Measurements from ENCODE around the gene NLRP3. TPM values are rescaled to one million over a fixed set of nuclear protein-coding genes. Genes with fewer than 3 reads are reported as not detected.

The NLRP3 gene
- total and polyA plus RNA-seq, 9 of the 15 experiments (the other 6 are each of a cell fraction or from before 2014, with no cell fraction given): not detected

- TF ChIP-seq ZNF511 (CRISPR knock-in tag; IDR thresholded peaks at IDR 0.05) (no peak), SMAD2 (IDR thresholded peaks at IDR 0.05; ENCODE audit: low read depth, low read length) (no peak), MLLT1 (IDR thresholded peaks at IDR 0.05) (no peak), NRF1 (conservative IDR thresholded peaks at IDR 0.05 in 1 of 2, IDR thresholded peaks at IDR 0.05 in 1 of 2) (no peak), DPF2 (IDR thresholded peaks at IDR 0.05) (peak; percentile 61; the same call in 1 of the 2 replicates), ZBTB17 (CRISPR knock-in tag; IDR thresholded peaks at IDR 0.05) (peak; percentile 98), DMBX1 (CRISPR knock-in tag; IDR thresholded peaks at IDR 0.05; ENCODE audit: borderline replicate concordance) (peak; percentile 100), SNRNP70 (optimal IDR thresholded peaks at IDR 0.05; ENCODE audit: low read depth, low read length) (no peak), ETV6 (IDR thresholded peaks at IDR 0.05; ENCODE audit: borderline replicate concordance in 1 of 2, low read depth in 2 of 2, low read length in 1 of 2) (no peak), ETV6 (CRISPR knock-in tag; IDR thresholded peaks at IDR 0.05; ENCODE audit: borderline replicate concordance) (no peak), ZNF184 (CRISPR knock-in tag; IDR thresholded peaks at IDR 0.05) (no peak), POLR2A (conservative IDR thresholded peaks at IDR 0.05) (no peak), RBM25 (IDR thresholded peaks at IDR 0.05; ENCODE audit: low read depth, low read length, severe bottlenecking) (no peak), ZNF407 (IDR thresholded peaks at IDR 0.05; ENCODE audit: low read depth) (no peak), MXI1 (IDR thresholded peaks at IDR 0.05; ENCODE audit: low read depth, low read length) (no peak), ZSCAN29 (IDR thresholded peaks at IDR 0.05) (no peak), EGR1 (conservative IDR thresholded peaks at IDR 0.05) (no peak), CCAR2 (IDR thresholded peaks at IDR 0.05; ENCODE audit: low read depth, low read length) (no peak), SMAD4 (CRISPR knock-in tag; conservative IDR thresholded peaks at IDR 0.05) (peak; percentile 99), MAFF (IDR thresholded peaks at IDR 0.05; ENCODE audit: low read length) (no peak)
Observed at GRCh38 chr1:247367786-247368422, 48.1 kb upstream of the NLRP3 start (continued).

Measured in K562 (cell line).